HG03442 (cell line): ENCODE measurements around the gene PLBD2.
A peak's percentile ranks its signal among the peaks of the same experiment; 100 is the strongest.

Source experiments
- ATAC-seq: cut with Tn5 transposase; IDR thresholded peaks from one replicate; pipeline ENCODE4 v1.9.1; 2021; ENCODE audit warnings: mild to moderate bottlenecking, moderate library complexity; ENCODE audit not compliant: unreplicated experiment

The PLBD2 gene

GRCh38 chr12:113392520-113392919 is 34.1 kb downstream of the PLBD2 start:
- ATAC-seq, result no peak

DNA sequence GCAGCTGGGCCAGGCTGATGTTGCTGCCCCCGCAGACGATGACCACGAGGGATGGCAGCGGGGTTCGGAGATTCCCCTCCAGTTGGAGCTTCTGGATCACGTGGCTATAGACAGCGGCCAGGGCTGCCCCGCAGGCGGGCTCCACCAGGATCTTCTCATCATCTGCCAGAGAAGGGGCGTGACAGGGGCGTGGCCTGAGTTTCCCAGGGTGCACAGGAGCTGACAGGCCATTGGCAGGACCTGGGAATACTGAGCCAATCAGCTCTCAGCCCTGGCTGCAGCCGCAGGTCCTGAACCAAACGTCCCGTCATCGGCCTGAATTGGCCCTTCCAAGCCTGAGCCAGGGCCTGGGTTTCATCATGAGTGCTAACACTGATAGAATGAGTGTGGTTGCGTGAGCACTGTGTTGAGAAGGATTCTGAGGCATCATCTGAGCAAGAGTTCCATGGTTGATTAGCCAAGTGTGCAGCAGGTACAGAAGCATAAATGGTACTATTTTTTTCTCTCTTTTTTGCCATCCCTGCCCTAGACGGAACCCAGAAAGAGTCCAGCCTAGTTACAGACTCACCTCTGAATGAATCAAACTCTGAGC is 34.7 kb downstream of the PLBD2 start:
- ATAC-seq, result peak; percentile 57

GRCh38 chr12:113393749-113394148 is 35.4 kb downstream of the PLBD2 start:
- no peak for ATAC-seq

- ATAC-seq, result no peak
These were observed 36.7 kb downstream of the PLBD2 start for GRCh38 chr12:113395119-113395518.

GRCh38 chr12:113396200-113396599 is 37.8 kb downstream of the PLBD2 start:
- no peak for ATAC-seq

- ATAC-seq, result no peak
These were observed 38.6 kb downstream of the PLBD2 start for GRCh38 chr12:113396828-113397496.

- no peak for ATAC-seq
These were observed 39.3 kb downstream of the PLBD2 start for GRCh38 chr12:113397497-113398197.

DNA sequence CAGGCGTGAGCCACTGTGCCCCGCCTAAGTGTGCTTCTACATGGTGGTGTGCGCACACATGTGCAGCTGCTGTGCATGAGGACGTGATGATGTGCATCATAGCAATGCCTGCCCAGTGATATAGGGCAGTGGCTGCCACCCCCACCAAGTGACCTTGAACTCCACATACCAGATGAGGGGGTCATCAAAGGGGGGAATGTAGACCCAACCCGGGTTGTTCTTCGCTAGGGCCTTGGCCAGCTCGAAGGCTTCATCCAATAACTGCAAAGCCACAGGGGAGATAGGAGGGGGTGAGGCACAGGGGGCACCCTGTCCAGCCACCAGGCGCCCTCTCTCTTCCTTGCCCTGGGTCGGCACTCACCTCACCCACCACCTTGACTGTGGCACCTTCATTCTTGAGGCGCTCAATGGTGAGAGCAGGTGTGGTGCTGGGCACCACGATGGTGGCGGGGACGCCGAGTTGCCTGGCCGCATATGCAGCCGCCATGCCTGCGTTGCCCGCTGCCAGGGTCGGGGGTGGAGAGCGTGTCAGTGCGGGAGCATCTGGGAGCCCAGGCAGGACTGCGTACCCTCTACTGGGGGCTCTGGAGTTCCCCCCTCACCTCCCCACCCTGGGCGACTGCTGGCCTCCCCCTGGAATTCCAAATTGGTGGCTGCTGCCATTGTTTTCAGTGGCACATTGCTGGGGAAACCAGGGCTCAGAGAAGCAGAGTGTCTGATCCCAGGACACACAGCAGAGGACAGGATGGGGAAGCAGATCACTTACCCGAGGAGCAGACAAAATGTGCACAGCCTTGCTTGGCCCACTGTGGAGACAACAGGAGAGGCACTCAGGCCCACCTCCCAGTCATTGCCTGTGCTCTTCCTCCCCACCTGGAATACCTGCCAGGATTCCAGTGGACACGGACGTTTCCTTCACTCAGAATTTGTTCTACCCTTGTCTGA is 40.2 kb downstream of the PLBD2 start:
- ATAC-seq, result no peak

DNA sequence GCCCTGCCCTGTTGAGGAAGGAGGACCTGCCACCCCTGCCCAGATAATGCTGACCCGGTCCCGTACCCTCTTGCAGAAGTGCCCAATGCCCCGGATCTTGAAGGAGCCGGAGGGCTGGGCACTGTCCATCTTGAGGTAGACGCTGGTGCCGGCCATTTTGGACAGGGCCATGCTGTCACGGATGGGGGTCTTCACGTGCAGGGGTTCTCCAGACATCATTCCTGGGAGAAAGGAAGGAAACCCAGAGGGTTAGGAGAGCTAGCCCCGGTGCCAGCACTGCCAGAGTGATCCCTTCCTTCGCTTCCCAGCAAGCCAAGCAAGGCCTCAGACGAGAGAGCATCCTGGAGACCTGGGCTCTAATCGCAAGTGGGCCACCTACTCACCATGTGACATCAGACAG is 41.1 kb downstream of the PLBD2 start:
- no peak for ATAC-seq

GRCh38 chr12:113400362-113400761 is 42.0 kb downstream of the PLBD2 start:
- ATAC-seq, result no peak

GRCh38 chr12:113401066-113402000 is 42.9 kb downstream of the PLBD2 start:
- no peak for ATAC-seq

GRCh38 chr12:113402586-113403260 is 44.3 kb downstream of the PLBD2 start:
- no peak for ATAC-seq

DNA sequence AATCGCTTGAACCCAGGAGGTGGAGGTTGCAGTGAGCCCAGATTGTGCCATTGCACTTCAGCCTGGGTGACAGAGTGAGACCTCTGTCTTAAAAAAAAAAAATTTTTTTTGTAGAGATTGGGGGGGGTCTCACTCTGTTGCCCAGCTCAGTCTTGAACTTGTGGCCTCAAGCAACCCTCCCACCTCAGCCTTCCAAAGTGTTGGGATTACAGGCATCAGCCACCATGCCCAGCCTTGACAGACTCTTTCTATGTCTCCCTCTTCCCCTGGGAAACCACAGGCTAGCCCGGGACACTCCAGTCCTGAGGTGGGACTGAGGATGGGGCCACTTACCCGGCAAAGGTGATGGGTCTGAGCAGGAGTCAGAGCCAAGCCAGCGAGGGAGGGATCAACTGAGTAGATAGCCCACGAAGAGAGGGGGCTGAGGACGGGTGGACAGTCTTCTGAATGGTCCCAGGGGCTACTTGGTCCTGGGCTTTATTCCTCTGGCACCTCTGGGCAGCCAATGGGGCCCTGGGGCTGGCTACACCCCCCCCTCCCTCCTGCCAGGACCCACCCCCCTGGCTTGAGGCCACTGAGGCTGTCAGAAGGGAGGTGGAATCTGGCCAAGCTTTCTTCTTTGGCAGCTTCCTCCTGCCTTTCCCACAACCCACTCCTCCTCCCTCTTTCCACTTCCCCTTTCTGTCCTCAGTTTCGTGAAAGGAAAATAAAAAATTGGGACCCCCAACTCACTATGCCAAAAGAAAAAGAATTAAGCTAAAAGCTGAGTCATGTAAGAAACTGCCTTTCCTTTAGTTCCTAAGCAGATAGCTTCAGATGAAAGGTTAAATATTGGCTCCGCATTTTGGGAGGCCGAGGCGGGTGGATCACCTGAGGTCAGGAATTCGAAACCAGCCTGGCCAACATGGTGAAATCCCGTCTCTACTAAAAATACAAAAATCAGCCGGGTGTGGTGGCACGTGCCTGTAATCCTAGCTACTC is 45.3 kb downstream of the PLBD2 start, which contains the start of gene SDS:
SDS (minus strand) TSS at position 453 of the 981 bp plus-strand sequence. CDS start 4,179 bp downstream, outside the sequence.
- no peak for ATAC-seq

DNA sequence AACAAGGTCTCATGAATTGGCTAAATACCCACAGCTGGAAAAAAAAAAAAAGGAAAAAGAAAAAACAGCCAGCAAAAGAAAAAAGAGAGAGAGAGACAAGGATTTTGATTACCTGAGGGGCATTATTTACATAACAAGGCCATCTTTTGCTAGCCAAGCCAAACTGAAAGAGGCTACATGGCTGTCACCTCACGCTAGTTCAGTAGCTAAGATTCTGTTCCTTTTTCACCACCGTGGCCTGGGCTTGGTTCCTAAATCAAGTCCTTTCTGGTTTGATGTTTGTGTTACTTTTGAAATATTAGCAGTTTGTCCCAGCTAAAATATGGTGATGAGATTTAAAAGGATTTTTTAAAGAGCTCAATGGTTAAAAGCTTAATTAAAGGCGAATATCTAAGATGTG is 47.3 kb downstream of the PLBD2 start:
- no peak for ATAC-seq

GRCh38 chr12:113407931-113408600 is 49.7 kb downstream of the PLBD2 start:
- no peak for ATAC-seq

GRCh38 chr12:113408756-113409298 is 50.4 kb downstream of the PLBD2 start:
- ATAC-seq, result no peak

GRCh38 chr12:113409462-113410124 is 51.2 kb downstream of the PLBD2 start:
- no peak for ATAC-seq
